GM23248 (cell line): Measurements from ENCODE around the gene DCUN1D3. TPM values are rescaled to one million over a fixed set of nuclear protein-coding genes. Genes with fewer than 3 reads are reported as not detected.

Experiments
- DNase-seq: peaks from one replicate; pipeline ENCODE4 v3.0.0-alpha.2; 2015
- H2AFZ ChIP-seq: fragments of 200-600 bp; sonication (generic); 2 replicates; pipeline ENCODE4 v1.6.1; 2016; ENCODE audit warnings: antibody characterized with exemption
- H3F3A ChIP-seq: fragments of 200-600 bp; sonication (generic); 2 replicates; pipeline ENCODE4 v1.6.1; 2016; ENCODE audit warnings: mild to moderate bottlenecking, antibody characterized with exemption, mixed run types; ENCODE audit not compliant: insufficient read depth
- H3K27ac ChIP-seq: fragments of 200-600 bp; sonication (generic); 2 replicates; pipeline ENCODE4 v1.5.1; 2016; ENCODE audit warnings: mild to moderate bottlenecking
- H3K27me3 ChIP-seq: fragments of 200-600 bp; sonication (generic); replicated peaks from 2 replicates; pipeline ENCODE4 v1.6.1; 2016; ENCODE audit warnings: mild to moderate bottlenecking; ENCODE audit not compliant: insufficient read depth
- H3K36me3 ChIP-seq: fragments of 200-600 bp; sonication (generic); 2 replicates; pipeline ENCODE4 v1.6.1; 2016; ENCODE audit warnings: low read depth, mild to moderate bottlenecking
- H3K4me1 ChIP-seq: fragments of 200-600 bp; sonication (generic); 2 replicates; pipeline ENCODE4 v1.6.1; 2016; ENCODE audit warnings: mild to moderate bottlenecking; ENCODE audit not compliant: insufficient read depth
- H3K4me2 ChIP-seq: fragments of 200-600 bp; sonication (generic); one replicate; pipeline ENCODE4 v1.6.1; 2016; ENCODE audit warnings: mild to moderate bottlenecking; ENCODE audit not compliant: unreplicated experiment
- H3K4me3 ChIP-seq: fragments of 200-600 bp; sonication (generic); 2 replicates; pipeline ENCODE4 v1.5.1; 2016; ENCODE audit warnings: mild to moderate bottlenecking
- H3K79me2 ChIP-seq: fragments of 200-600 bp; sonication (generic); 2 replicates; pipeline ENCODE4 v1.6.1; 2016; ENCODE audit warnings: mild to moderate bottlenecking; ENCODE audit not compliant: insufficient read depth
- H3K9ac ChIP-seq: fragments of 200-600 bp; sonication (generic); 2 replicates; pipeline ENCODE4 v1.6.1; 2016; ENCODE audit warnings: mild to moderate bottlenecking
- H3K9me2 ChIP-seq: fragments of 200-600 bp; sonication (generic); 2 replicates; pipeline ENCODE4 v1.6.1; 2016; ENCODE audit warnings: mixed run types, mild to moderate bottlenecking, moderate library complexity; ENCODE audit not compliant: insufficient read depth
- H3K9me3 ChIP-seq: fragments of 200-600 bp; sonication (generic); one replicate; pipeline ENCODE4 v1.6.1; 2017; ENCODE audit warnings: low read depth
- H4K20me1 ChIP-seq: fragments of 200-600 bp; sonication (generic); 2 replicates; pipeline ENCODE4 v1.6.0; 2016; ENCODE audit not compliant: insufficient read depth
- EZH2 ChIP-seq: fragments of 200-600 bp; sonication (generic); IDR thresholded peaks from 2 replicates; pipeline ENCODE4 v1.6.1; 2018; ENCODE audit warnings: antibody characterized with exemption, mild to moderate bottlenecking; ENCODE audit not compliant: insufficient read depth, poor library complexity, severe bottlenecking
- EZH2phosphoT487 ChIP-seq: fragments of 200-600 bp; sonication (generic); IDR thresholded peaks from 2 replicates; pipeline ENCODE4 v1.6.1; 2018; ENCODE audit warnings: antibody characterized with exemption, moderate library complexity, mild to moderate bottlenecking, low read depth; ENCODE audit not compliant: insufficient read depth
- WGBS, 2 experiments: methylation state at CpG; one replicate each; pipeline ENCODE4 v1.1.6; 2015 to 2017; ENCODE audit warnings: low lambda C conversion rate in 2 of 2, low coverage in 1 of 2; ENCODE audit errors: missing lambda C conversion rate in 2 of 2; 5-methylcytosine and 5-hydroxymethylcytosine counted together
- in situ Hi-C: fragments of 300-500 bp; cut with MboI; formaldehyde crosslinking; loops from 2 replicates; pipeline ENCODE4 v1.15.0; 2020
- polyA plus RNA-seq: library from polyadenylated mRNA; unstranded; fragments of >200 nt; fragmentation: Nextera tagmentation; extraction: Ambion mirVana; gene quantifications from 2 replicates; pipeline ENCODE4 v1.2.1, GENCODE V29; 2016
- total RNA-seq: library from RNA; depleted of rRNA; stranded (reverse); fragments of >200 nt; shearing (Covaris generic); gene quantifications from 2 replicates; pipeline ENCODE4 v1.2.3, GENCODE V29; 2014

The DCUN1D3 gene
- total and polyA plus RNA-seq, 2 experiments from 2014 or later = 15.2 to 35.2 TPM

DNA sequence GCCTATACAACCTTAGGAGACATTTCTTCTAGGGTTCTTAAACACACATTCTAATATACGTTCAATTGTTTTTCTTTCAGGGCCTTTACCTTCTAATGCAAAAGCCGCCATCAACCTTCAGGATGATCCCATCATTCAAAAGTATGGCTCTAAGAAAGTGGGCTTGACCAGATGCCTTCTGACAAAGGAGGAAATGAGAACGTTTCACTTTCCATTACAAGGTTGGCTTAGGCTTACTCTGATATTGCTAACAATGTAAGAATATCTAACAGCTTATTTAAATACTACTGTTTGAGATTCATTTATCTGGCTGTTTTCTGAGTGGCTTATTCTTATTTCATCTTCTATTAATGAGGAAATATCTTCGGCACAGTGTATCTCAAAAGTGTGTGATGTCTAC lies 78.5 kb downstream of the DCUN1D3 start:
- Histone ChIP-seq H3K9me3 (no peaks in the 10 kb centered on the region), H3K4me1 (no peaks in the 10 kb centered on the region), H3K4me2 (no peak overlapping the region), H3K9me2 (no peaks in the 10 kb centered on the region), H4K20me1 (no peaks in the 10 kb centered on the region), H3K27ac (no peak overlapping the region), H3K36me3 (no peaks in the 10 kb centered on the region; the same call in 1 of the 2 replicates), H3K27me3 (no peaks in the 10 kb centered on the region), H3K4me3 (no peak overlapping the region), H3K9ac (no peak overlapping the region), H2AFZ (no peak overlapping the region), H3K79me2 (no peaks in the 10 kb centered on the region), H3F3A (no peaks in the 10 kb centered on the region)
- in situ Hi-C loops = no loop called here
- TF ChIP-seq EZH2 = no peak
- no peak for TF ChIP-seq EZH2phosphoT487
- no peak for DNase-seq
- 83 to 88% methylated on average over 4 of the region's 4 CpGs for WGBS, 2 experiments

DNA sequence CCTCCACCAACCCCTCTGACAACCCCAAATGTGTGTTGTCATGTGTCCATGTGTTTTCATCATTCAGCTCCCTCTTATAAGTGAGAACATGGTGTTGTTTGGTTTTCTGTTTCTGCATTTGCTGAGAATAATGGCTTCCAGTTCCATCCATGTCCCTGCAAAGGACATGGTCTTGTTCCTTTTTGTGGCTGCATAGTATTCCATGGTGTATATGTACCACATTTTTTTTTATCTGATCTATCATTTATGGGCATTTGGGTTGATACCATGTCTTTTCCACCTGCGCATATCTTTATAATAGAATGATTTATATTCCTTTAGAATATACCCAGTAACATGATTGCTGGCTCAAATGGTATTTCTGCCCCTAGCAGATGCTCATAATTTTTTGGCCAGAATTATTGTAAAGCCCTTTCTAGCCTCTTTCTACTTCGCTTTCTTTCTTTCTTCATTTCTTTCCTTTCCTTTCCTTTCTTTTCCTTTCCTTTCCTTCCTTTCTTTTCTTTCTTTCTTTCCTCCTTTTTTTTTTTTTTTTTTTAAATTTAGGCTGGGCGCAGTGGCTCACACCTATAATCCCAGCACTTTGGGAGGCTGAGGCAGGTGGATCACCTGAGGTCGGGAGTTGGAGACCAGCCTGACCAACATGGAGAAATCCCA lies 81.1 kb downstream of the DCUN1D3 start:
- in situ Hi-C loops = no loop called here
- no peaks in the 10 kb centered on the region; the same call in 1 of the 2 replicates for H3K36me3 ChIP-seq

DNA sequence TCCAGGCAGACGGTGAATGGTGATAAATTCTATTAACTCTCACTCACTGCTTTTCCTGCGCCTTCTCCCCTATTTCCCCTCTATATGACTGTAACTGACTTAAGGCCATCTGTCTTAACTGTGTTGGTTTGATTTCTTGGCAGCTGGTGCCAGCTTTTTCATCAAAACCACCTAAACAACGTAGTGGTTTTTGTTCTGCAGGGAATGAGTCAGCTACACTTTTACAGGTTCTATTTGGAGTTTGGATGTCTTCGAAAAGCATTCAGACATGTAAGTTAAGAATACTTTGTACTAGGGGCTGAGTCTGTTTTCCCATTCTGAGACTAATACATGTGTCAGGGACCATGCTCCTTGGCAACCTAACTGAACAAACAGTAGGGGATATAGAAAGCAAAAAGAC lies 85.4 kb downstream of the DCUN1D3 start:
- H3K4me1 ChIP-seq = no peaks in the 10 kb centered on the region
- H3F3A ChIP-seq = no peaks in the 10 kb centered on the region
- no peaks in the 10 kb centered on the region for H4K20me1 ChIP-seq
- in situ Hi-C loops = no loop called here
- no peak overlapping the region for H3K9ac ChIP-seq
- TF ChIP-seq EZH2phosphoT487 (no peak), EZH2 (no peak)
- no peak overlapping the region for H3K4me2 ChIP-seq
- H3K79me2 ChIP-seq = no peaks in the 10 kb centered on the region; the same call in 1 of the 2 replicates
- H3K27ac ChIP-seq = no peak overlapping the region
- WGBS, 2 experiments = 96 to 97% methylated on average over 4 of the region's 4 CpGs
- no peaks in the 10 kb centered on the region for H3K36me3 ChIP-seq
- H2AFZ ChIP-seq = no peak overlapping the region
- H3K9me3 ChIP-seq = no peaks in the 10 kb centered on the region
- H3K9me2 ChIP-seq = no peaks in the 10 kb centered on the region
- H3K27me3 ChIP-seq = no peaks in the 10 kb centered on the region
- DNase-seq = no peak
- H3K4me3 ChIP-seq = no peak overlapping the region

More for the DNA sequence above, 81.1 kb downstream of the DCUN1D3 start:
- Histone ChIP-seq H3K4me2 (no peak overlapping the region), H2AFZ (no peak overlapping the region), H3K27me3 (no peaks in the 10 kb centered on the region), H4K20me1 (no peaks in the 10 kb centered on the region), H3K9me3 (no peaks in the 10 kb centered on the region), H3K9ac (no peak overlapping the region), H3K79me2 (no peaks in the 10 kb centered on the region), H3K4me3 (no peak overlapping the region), H3K4me1 (no peaks in the 10 kb centered on the region), H3K9me2 (no peaks in the 10 kb centered on the region), H3F3A (no peaks in the 10 kb centered on the region), H3K27ac (no peak overlapping the region)
- TF ChIP-seq EZH2phosphoT487 = no peak
- DNase-seq = no peak
- 92 to 95% methylated on average over 3 to 4 of the region's 4 CpGs for WGBS, 2 experiments

DNA sequence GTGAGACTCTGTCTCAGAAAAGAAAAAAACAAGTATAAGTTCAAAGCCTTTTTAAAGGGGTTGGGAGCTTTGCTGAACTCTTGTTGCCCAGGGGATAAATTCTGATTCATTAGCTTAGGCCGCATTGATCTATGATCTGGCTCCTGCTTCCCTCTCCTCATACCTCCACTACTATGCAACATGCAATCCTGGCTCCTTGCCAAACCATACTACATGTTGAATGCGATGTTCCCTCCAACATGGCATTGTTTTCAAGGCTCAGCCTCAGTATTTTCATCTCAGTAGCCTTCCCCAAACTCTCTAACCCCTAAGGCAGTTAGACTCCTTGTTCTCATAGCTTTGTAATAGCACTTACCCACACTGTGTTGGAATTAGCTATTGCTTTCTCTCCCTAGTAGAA lies 87.6 kb downstream of the DCUN1D3 start:
- Histone ChIP-seq H4K20me1 (no peaks in the 10 kb centered on the region), H3K79me2 (no peaks in the 10 kb centered on the region; the same call in 1 of the 2 replicates), H3K36me3 (no peaks in the 10 kb centered on the region), H3K9ac (no peak overlapping the region), H3K4me1 (no peaks in the 10 kb centered on the region), H3K4me3 (no peak overlapping the region), H3K9me3 (no peaks in the 10 kb centered on the region), H3K27me3 (no peaks in the 10 kb centered on the region), H3F3A (no peaks in the 10 kb centered on the region; the same call in 1 of the 2 replicates), H3K27ac (no peak overlapping the region), H3K4me2 (no peak overlapping the region), H3K9me2 (no peaks in the 10 kb centered on the region), H2AFZ (no peak overlapping the region)
- WGBS, 2 experiments = 76 to 80% methylated on average over 2 of the region's 2 CpGs
- in situ Hi-C loops = no loop called here
- no peak for DNase-seq
- TF ChIP-seq EZH2 (no peak), EZH2phosphoT487 (no peak)
